ENCODE measurements around the gene DUSP1. TPM values are rescaled to one million over a fixed set of nuclear protein-coding genes. Genes with fewer than 3 reads are reported as not detected.

DUSP1 gene
- polyA plus RNA-seq, 1 experiment = 432 TPM

GRCh38 chr5:172793577-172794488 lies 22.8 kb upstream of the DUSP1 start:
- no peaks in the 10 kb centered on the region for H3K36me3 ChIP-seq (ENCODE audit: control insufficient read depth, insufficient read depth, low read length)
- TF ChIP-seq CTCF (IDR thresholded peaks at IDR 0.05; ENCODE audit: insufficient read depth, low read depth, low read length) = no peak
- H3K4me3 ChIP-seq (ENCODE audit: low read depth, low read length) = no peak overlapping the region
- DNase-seq (ENCODE audit: low read depth) = no peak
- ChIA-PET POLR2A (interaction anchor here (0.6 kb wide), 1 partner anchor 370 kb away, joined by 8 read pairs; no protein-coding TSS in a partner anchor), CTCF (interaction anchor here (0.7 to 4.8 kb wide), 6 partner anchors 12 to 139 kb away, joined by 3 to 19 read pairs (median 5); partner anchors contain the start of gene DUSP1)
- H3K27me3 ChIP-seq (ENCODE audit: control insufficient read depth, insufficient read depth, low read length) = no peaks in the 10 kb centered on the region

GRCh38 chr5:172792701-172793570 lies 21.9 kb upstream of the DUSP1 start:
- ChIA-PET POLR2A (no interaction called here), CTCF (interaction anchor here (1.0 to 1.7 kb wide), 4 partner anchors 11 to 140 kb away, joined by 3 to 6 read pairs (median 4); no protein-coding TSS in a partner anchor)
- Histone ChIP-seq H3K36me3 (ENCODE audit: control insufficient read depth, insufficient read depth, low read length) (no peaks in the 10 kb centered on the region), H3K4me3 (ENCODE audit: low read depth, low read length) (no peak overlapping the region), H3K27me3 (ENCODE audit: control insufficient read depth, insufficient read depth, low read length) (no peaks in the 10 kb centered on the region)
- no peak for DNase-seq (ENCODE audit: low read depth)
- no peak for TF ChIP-seq CTCF (IDR thresholded peaks at IDR 0.05; ENCODE audit: insufficient read depth, low read depth, low read length)

GRCh38 chr5:172791726-172792445 lies 20.9 kb upstream of the DUSP1 start:
- POLR2A ChIA-PET = interaction anchor here (0.6 kb wide), 1 partner anchor 27 kb away, joined by 4 read pairs; no protein-coding TSS in a partner anchor
- no peak for TF ChIP-seq CTCF (IDR thresholded peaks at IDR 0.05; ENCODE audit: insufficient read depth, low read depth, low read length)
- no peaks in the 10 kb centered on the region for H3K36me3 ChIP-seq (ENCODE audit: control insufficient read depth, insufficient read depth, low read length)
- CTCF ChIA-PET = interaction anchor here (0.9 to 1.7 kb wide), 3 partner anchors 10 to 141 kb away, joined by 3 to 4 read pairs (median 3); no protein-coding TSS in a partner anchor
- no peak for DNase-seq (ENCODE audit: low read depth)
- H3K4me3 ChIP-seq (ENCODE audit: low read depth, low read length) = no peak overlapping the region
- H3K27me3 ChIP-seq (ENCODE audit: control insufficient read depth, insufficient read depth, low read length) = no peaks in the 10 kb centered on the region

- no peak for DNase-seq (ENCODE audit: low read depth)
- Histone ChIP-seq H3K4me3 (ENCODE audit: low read depth, low read length) (no peak overlapping the region), H3K36me3 (ENCODE audit: control insufficient read depth, insufficient read depth, low read length) (no peaks in the 10 kb centered on the region), H3K27me3 (ENCODE audit: control insufficient read depth, insufficient read depth, low read length) (no peaks in the 10 kb centered on the region)
- no peak for TF ChIP-seq CTCF (IDR thresholded peaks at IDR 0.05; ENCODE audit: insufficient read depth, low read depth, low read length)
- ChIA-PET CTCF (interaction anchor here (0.9 to 1.7 kb wide), 3 partner anchors 9 to 141 kb away, joined by 3 to 4 read pairs (median 3); no protein-coding TSS in a partner anchor), POLR2A (interaction anchor here (0.6 kb wide), 1 partner anchor 26 kb away, joined by 4 read pairs; no protein-coding TSS in a partner anchor)
Observed at GRCh38 chr5:172791286-172791685, 20.3 kb upstream of the DUSP1 start.
